ENCODE results near the gene OAT.

The OAT gene

DNA sequence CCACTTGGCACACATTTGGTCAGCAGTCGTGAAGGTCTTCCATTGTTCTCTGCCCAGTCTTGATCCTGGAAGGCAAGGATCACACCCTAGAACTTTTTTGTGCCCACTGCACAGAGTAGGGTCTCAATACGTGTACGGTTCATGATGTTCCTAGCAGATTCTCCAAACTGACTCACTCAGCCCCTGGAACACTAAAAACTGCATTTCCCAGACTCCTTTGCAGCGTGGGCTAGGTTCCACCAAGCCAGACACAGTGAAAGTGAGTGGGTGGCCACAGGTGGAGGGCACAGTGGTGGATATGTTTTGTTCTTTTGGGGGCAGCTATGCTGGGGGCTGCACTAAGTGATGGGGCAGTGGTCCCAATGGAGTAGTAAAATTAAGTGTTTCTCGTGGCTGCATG is 41.4 kb upstream of the OAT start:
- H3K27me3 ChIP-seq (ENCODE audit: insufficient read depth, poor library complexity, severe bottlenecking), result peaks cover 5% of the 10 kb centered on the region
- TF ChIP-seq GABPA (IDR thresholded peaks at IDR 0.05; ENCODE audit: low read depth), result no peak
- no peak for TF ChIP-seq SPI1 (IDR thresholded peaks at IDR 0.05; ENCODE audit: borderline replicate concordance, low read depth)
- TF ChIP-seq POLR2AphosphoS5 (IDR thresholded peaks at IDR 0.05; ENCODE audit: low read depth), result no peak
- TF ChIP-seq, protein P1, sequence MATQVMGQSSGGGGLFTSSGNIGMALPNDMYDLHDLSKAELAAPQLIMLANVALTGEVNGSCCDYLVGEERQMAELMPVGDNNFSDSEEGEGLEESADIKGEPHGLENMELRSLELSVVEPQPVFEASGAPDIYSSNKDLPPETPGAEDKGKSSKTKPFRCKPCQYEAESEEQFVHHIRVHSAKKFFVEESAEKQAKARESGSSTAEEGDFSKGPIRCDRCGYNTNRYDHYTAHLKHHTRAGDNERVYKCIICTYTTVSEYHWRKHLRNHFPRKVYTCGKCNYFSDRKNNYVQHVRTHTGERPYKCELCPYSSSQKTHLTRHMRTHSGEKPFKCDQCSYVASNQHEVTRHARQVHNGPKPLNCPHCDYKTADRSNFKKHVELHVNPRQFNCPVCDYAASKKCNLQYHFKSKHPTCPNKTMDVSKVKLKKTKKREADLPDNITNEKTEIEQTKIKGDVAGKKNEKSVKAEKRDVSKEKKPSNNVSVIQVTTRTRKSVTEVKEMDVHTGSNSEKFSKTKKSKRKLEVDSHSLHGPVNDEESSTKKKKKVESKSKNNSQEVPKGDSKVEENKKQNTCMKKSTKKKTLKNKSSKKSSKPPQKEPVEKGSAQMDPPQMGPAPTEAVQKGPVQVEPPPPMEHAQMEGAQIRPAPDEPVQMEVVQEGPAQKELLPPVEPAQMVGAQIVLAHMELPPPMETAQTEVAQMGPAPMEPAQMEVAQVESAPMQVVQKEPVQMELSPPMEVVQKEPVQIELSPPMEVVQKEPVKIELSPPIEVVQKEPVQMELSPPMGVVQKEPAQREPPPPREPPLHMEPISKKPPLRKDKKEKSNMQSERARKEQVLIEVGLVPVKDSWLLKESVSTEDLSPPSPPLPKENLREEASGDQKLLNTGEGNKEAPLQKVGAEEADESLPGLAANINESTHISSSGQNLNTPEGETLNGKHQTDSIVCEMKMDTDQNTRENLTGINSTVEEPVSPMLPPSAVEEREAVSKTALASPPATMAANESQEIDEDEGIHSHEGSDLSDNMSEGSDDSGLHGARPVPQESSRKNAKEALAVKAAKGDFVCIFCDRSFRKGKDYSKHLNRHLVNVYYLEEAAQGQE (IDR thresholded peaks at IDR 0.05; ENCODE audit: insufficient replicate concordance, low read depth), result no peak
- TF ChIP-seq, protein P2, sequence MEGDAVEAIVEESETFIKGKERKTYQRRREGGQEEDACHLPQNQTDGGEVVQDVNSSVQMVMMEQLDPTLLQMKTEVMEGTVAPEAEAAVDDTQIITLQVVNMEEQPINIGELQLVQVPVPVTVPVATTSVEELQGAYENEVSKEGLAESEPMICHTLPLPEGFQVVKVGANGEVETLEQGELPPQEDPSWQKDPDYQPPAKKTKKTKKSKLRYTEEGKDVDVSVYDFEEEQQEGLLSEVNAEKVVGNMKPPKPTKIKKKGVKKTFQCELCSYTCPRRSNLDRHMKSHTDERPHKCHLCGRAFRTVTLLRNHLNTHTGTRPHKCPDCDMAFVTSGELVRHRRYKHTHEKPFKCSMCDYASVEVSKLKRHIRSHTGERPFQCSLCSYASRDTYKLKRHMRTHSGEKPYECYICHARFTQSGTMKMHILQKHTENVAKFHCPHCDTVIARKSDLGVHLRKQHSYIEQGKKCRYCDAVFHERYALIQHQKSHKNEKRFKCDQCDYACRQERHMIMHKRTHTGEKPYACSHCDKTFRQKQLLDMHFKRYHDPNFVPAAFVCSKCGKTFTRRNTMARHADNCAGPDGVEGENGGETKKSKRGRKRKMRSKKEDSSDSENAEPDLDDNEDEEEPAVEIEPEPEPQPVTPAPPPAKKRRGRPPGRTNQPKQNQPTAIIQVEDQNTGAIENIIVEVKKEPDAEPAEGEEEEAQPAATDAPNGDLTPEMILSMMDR (IDR thresholded peaks at IDR 0.05; ENCODE audit: insufficient read depth, low read length), result no peak
- DNase-seq (ENCODE audit: low read depth in 1 of 2, low spot score in 1 of 2), result no peak
- H3K27ac ChIP-seq (replicated peaks), result no peak overlapping the region
- H3K4me3 ChIP-seq (replicated peaks; ENCODE audit: insufficient read depth, low read length), result no peak overlapping the region

DNA sequence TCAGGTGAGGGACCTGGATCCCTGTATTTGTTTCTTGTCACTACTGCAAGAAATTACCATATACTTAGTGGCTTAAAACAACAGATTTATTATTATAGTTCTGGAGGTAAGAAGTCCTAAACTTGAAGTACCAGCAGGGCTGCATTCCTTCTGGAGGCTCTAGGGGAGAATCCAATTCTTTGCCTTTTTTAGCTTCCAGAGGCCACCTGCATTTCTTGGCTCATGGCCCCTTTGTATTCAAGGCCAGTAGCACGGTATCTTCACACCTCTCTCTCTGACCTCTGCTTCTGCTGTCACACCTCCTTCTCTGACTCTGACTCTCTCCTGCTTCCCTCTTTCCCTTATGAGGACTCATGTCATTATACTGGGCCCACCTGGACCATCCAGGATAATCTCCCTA is 40.7 kb upstream of the OAT start:
- Histone ChIP-seq H3K27ac (replicated peaks) (no peak overlapping the region), H3K27me3 (ENCODE audit: insufficient read depth, poor library complexity, severe bottlenecking) (peaks cover 7% of the 10 kb centered on the region), H3K4me3 (replicated peaks; ENCODE audit: insufficient read depth, low read length) (no peak overlapping the region)
- no peak for TF ChIP-seq GABPA (IDR thresholded peaks at IDR 0.05; ENCODE audit: low read depth)
- no peak for TF ChIP-seq SPI1 (IDR thresholded peaks at IDR 0.05; ENCODE audit: borderline replicate concordance, low read depth)
- TF ChIP-seq, protein P2 (IDR thresholded peaks at IDR 0.05; ENCODE audit: insufficient read depth, low read length), result no peak
- TF ChIP-seq, protein P1 (IDR thresholded peaks at IDR 0.05; ENCODE audit: insufficient replicate concordance, low read depth), result no peak
- no peak for TF ChIP-seq POLR2AphosphoS5 (IDR thresholded peaks at IDR 0.05; ENCODE audit: low read depth)
- no peak for DNase-seq (ENCODE audit: low read depth in 1 of 2, low spot score in 1 of 2)

DNA sequence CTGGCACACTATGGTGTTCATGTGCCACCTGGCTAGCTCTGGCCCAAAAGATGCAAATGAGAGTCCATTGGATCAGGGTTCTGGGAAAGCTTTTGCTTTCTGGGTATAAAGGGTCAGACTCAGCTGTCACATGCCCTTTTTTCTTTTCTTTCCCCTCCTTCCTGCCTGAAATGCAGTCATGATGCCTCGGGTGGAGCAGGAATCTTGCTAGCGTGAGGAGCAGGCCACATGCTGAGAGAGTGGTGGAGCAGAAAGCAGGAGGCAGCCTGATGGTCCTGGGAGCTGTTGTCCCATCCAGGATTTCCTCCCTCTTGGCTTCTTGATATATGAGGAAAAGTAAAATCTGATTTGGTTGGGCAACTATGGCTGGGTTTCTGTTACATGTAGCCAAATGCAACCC is 40.2 kb upstream of the OAT start:
- Histone ChIP-seq H3K27ac (replicated peaks) (no peak overlapping the region), H3K4me3 (replicated peaks; ENCODE audit: insufficient read depth, low read length) (no peak overlapping the region), H3K27me3 (ENCODE audit: insufficient read depth, poor library complexity, severe bottlenecking) (peaks cover 12% of the 10 kb centered on the region)
- TF ChIP-seq, protein P2 (IDR thresholded peaks at IDR 0.05; ENCODE audit: insufficient read depth, low read length), result no peak
- TF ChIP-seq, protein P1 (IDR thresholded peaks at IDR 0.05; ENCODE audit: insufficient replicate concordance, low read depth), result no peak
- no peak for TF ChIP-seq SPI1 (IDR thresholded peaks at IDR 0.05; ENCODE audit: borderline replicate concordance, low read depth)
- DNase-seq (ENCODE audit: low read depth in 1 of 2, low spot score in 1 of 2), result no peak
